ENCODE measurements around the gene WDR88.

The WDR88 gene

GRCh38 chr19:33193865-33194362, 62.0 kb downstream of the WDR88 start, which contains the start of gene LRP3:
TSS of gene LRP3 (plus strand) at chr19:33194330. CDS start at chr19:33194786, 456 bp downstream.
- DNase-seq (ENCODE audit: insufficient read length, low spot score) (peak; percentile 18), FAIRE-seq (no peak)
- TF ChIP-seq SPI1 (IDR thresholded peaks at IDR 0.05; ENCODE audit: low read depth, low read length) (no peak), POLR2AphosphoS5 (IDR thresholded peaks at IDR 0.05; ENCODE audit: low read depth, low read length) (no peak), POU2F2 (IDR thresholded peaks at IDR 0.05; ENCODE audit: low read depth, low read length) (no peak), POLR2A (IDR thresholded peaks at IDR 0.05; ENCODE audit: low read depth, low read length) (no peak), TAF1 (IDR thresholded peaks at IDR 0.05; ENCODE audit: low read depth, low read length) (no peak), PAX5 (IDR thresholded peaks at IDR 0.05; ENCODE audit: insufficient read depth, low read length, severe bottlenecking) (no peak)

- FAIRE-seq (no peak), DNase-seq (ENCODE audit: insufficient read length, low spot score) (peak; percentile 12)
- TF ChIP-seq POLR2AphosphoS5 (IDR thresholded peaks at IDR 0.05; ENCODE audit: low read depth, low read length), result no peak
- no peak for TF ChIP-seq POLR2A (IDR thresholded peaks at IDR 0.05; ENCODE audit: low read depth, low read length)
- TF ChIP-seq SPI1 (IDR thresholded peaks at IDR 0.05; ENCODE audit: low read depth, low read length), result no peak
- no peak for TF ChIP-seq POU2F2 (IDR thresholded peaks at IDR 0.05; ENCODE audit: low read depth, low read length)
- no peak for TF ChIP-seq TAF1 (IDR thresholded peaks at IDR 0.05; ENCODE audit: low read depth, low read length)
- no peak for TF ChIP-seq PAX5 (IDR thresholded peaks at IDR 0.05; ENCODE audit: insufficient read depth, low read length, severe bottlenecking)
Observed at GRCh38 chr19:33194532-33194885, 62.6 kb downstream of the WDR88 start.

- TF ChIP-seq POLR2AphosphoS5 (IDR thresholded peaks at IDR 0.05; ENCODE audit: low read depth, low read length) (no peak), POU2F2 (IDR thresholded peaks at IDR 0.05; ENCODE audit: low read depth, low read length) (no peak), TAF1 (IDR thresholded peaks at IDR 0.05; ENCODE audit: low read depth, low read length) (no peak), POLR2A (IDR thresholded peaks at IDR 0.05; ENCODE audit: low read depth, low read length) (no peak), PAX5 (IDR thresholded peaks at IDR 0.05; ENCODE audit: insufficient read depth, low read length, severe bottlenecking) (no peak), SPI1 (IDR thresholded peaks at IDR 0.05; ENCODE audit: low read depth, low read length) (no peak)
- DNase-seq (ENCODE audit: insufficient read length, low spot score), result peak; percentile 17
Observed at GRCh38 chr19:33194886-33195644, 63.2 kb downstream of the WDR88 start.

GRCh38 chr19:33195645-33196347, 63.9 kb downstream of the WDR88 start:
- DNase-seq (ENCODE audit: insufficient read length, low spot score) (no peak), FAIRE-seq (no peak)
- TF ChIP-seq SPI1 (IDR thresholded peaks at IDR 0.05; ENCODE audit: low read depth, low read length) (no peak), PAX5 (IDR thresholded peaks at IDR 0.05; ENCODE audit: insufficient read depth, low read length, severe bottlenecking) (no peak), POU2F2 (IDR thresholded peaks at IDR 0.05; ENCODE audit: low read depth, low read length) (no peak), POLR2AphosphoS5 (IDR thresholded peaks at IDR 0.05; ENCODE audit: low read depth, low read length) (no peak), TAF1 (IDR thresholded peaks at IDR 0.05; ENCODE audit: low read depth, low read length) (no peak), POLR2A (IDR thresholded peaks at IDR 0.05; ENCODE audit: low read depth, low read length) (no peak)

More at GRCh38 chr19:33194886-33195644, 63.2 kb downstream of the WDR88 start:
- FAIRE-seq, result no peak

- FAIRE-seq (no peak), DNase-seq (ENCODE audit: insufficient read length, low spot score) (no peak)
- TF ChIP-seq POLR2AphosphoS5 (IDR thresholded peaks at IDR 0.05; ENCODE audit: low read depth, low read length) (no peak), TAF1 (IDR thresholded peaks at IDR 0.05; ENCODE audit: low read depth, low read length) (no peak), SPI1 (IDR thresholded peaks at IDR 0.05; ENCODE audit: low read depth, low read length) (no peak), POLR2A (IDR thresholded peaks at IDR 0.05; ENCODE audit: low read depth, low read length) (no peak), PAX5 (IDR thresholded peaks at IDR 0.05; ENCODE audit: insufficient read depth, low read length, severe bottlenecking) (no peak), POU2F2 (IDR thresholded peaks at IDR 0.05; ENCODE audit: low read depth, low read length) (no peak)
Observed at GRCh38 chr19:33196446-33197193, 64.7 kb downstream of the WDR88 start.

- DNase-seq (ENCODE audit: insufficient read length, low spot score), result no peak
- TF ChIP-seq POLR2AphosphoS5 (IDR thresholded peaks at IDR 0.05; ENCODE audit: low read depth, low read length), result no peak
- TF ChIP-seq PAX5 (IDR thresholded peaks at IDR 0.05; ENCODE audit: insufficient read depth, low read length, severe bottlenecking), result no peak
- TF ChIP-seq POU2F2 (IDR thresholded peaks at IDR 0.05; ENCODE audit: low read depth, low read length), result no peak
- no peak for TF ChIP-seq TAF1 (IDR thresholded peaks at IDR 0.05; ENCODE audit: low read depth, low read length)
- no peak for TF ChIP-seq POLR2A (IDR thresholded peaks at IDR 0.05; ENCODE audit: low read depth, low read length)
- TF ChIP-seq SPI1 (IDR thresholded peaks at IDR 0.05; ENCODE audit: low read depth, low read length), result no peak
- FAIRE-seq, result no peak
Observed at GRCh38 chr19:33197591-33198000, 65.7 kb downstream of the WDR88 start.

GRCh38 chr19:33198169-33198568, 66.3 kb downstream of the WDR88 start:
- TF ChIP-seq SPI1 (IDR thresholded peaks at IDR 0.05; ENCODE audit: low read depth, low read length), result no peak
- no peak for TF ChIP-seq POLR2AphosphoS5 (IDR thresholded peaks at IDR 0.05; ENCODE audit: low read depth, low read length)
- no peak for TF ChIP-seq TAF1 (IDR thresholded peaks at IDR 0.05; ENCODE audit: low read depth, low read length)
- no peak for TF ChIP-seq POLR2A (IDR thresholded peaks at IDR 0.05; ENCODE audit: low read depth, low read length)
- no peak for TF ChIP-seq PAX5 (IDR thresholded peaks at IDR 0.05; ENCODE audit: insufficient read depth, low read length, severe bottlenecking)
- TF ChIP-seq POU2F2 (IDR thresholded peaks at IDR 0.05; ENCODE audit: low read depth, low read length), result no peak
- DNase-seq (ENCODE audit: insufficient read length, low spot score) (no peak), FAIRE-seq (no peak)

- no peak for TF ChIP-seq POLR2A (IDR thresholded peaks at IDR 0.05; ENCODE audit: low read depth, low read length)
- no peak for TF ChIP-seq POLR2AphosphoS5 (IDR thresholded peaks at IDR 0.05; ENCODE audit: low read depth, low read length)
- no peak for TF ChIP-seq SPI1 (IDR thresholded peaks at IDR 0.05; ENCODE audit: low read depth, low read length)
- TF ChIP-seq TAF1 (IDR thresholded peaks at IDR 0.05; ENCODE audit: low read depth, low read length), result no peak
- no peak for TF ChIP-seq POU2F2 (IDR thresholded peaks at IDR 0.05; ENCODE audit: low read depth, low read length)
- TF ChIP-seq PAX5 (IDR thresholded peaks at IDR 0.05; ENCODE audit: insufficient read depth, low read length, severe bottlenecking), result no peak
- DNase-seq (ENCODE audit: insufficient read length, low spot score) (no peak), FAIRE-seq (no peak)
Observed at GRCh38 chr19:33199441-33200265, 67.7 kb downstream of the WDR88 start.

All from GM12891 (cell line).